DOHH2 (cell line): ENCODE data around the gene NEGR1.

ENCODE experiments used
- H3F3A ChIP-seq: fragments of 200-600 bp; sonication (generic), shearing (Covaris generic); 2 replicates; pipeline ENCODE4 v1.6.0; 2016; ENCODE audit warnings: antibody characterized with exemption, mild to moderate bottlenecking; ENCODE audit not compliant: control insufficient read depth, insufficient read depth
- H3K27ac ChIP-seq: fragments of 200-600 bp; sonication (generic); 2 replicates; pipeline ENCODE4 v1.5.1; 2014; ENCODE audit warnings: low read depth, mild to moderate bottlenecking, low read length, moderate library complexity
- H3K27me3 ChIP-seq: fragments of 200-600 bp; sonication (generic); 2 replicates; pipeline ENCODE4 v1.6.1; 2014; ENCODE audit warnings: mild to moderate bottlenecking, low read length, mixed read lengths; ENCODE audit not compliant: control insufficient read depth
- H3K36me3 ChIP-seq: fragments of 200-600 bp; sonication (generic); 2 replicates; pipeline ENCODE4 v1.6.1; 2014; ENCODE audit warnings: mild to moderate bottlenecking, low read length, moderate library complexity, mixed read lengths; ENCODE audit not compliant: control insufficient read depth
- H3K4me1 ChIP-seq: fragments of 200-600 bp; sonication (generic); 2 replicates; pipeline ENCODE4 v1.6.1; 2014; ENCODE audit warnings: mild to moderate bottlenecking, low read length, mixed read lengths; ENCODE audit not compliant: control insufficient read depth
- H3K4me2 ChIP-seq: fragments of 200-600 bp; sonication (generic); 2 replicates; pipeline ENCODE4 v1.6.0; 2014; ENCODE audit warnings: mild to moderate bottlenecking, low read length, moderate library complexity
- H3K4me3 ChIP-seq: fragments of 200-600 bp; sonication (generic); 2 replicates; pipeline ENCODE4 v1.5.1; 2014; ENCODE audit warnings: mild to moderate bottlenecking, low read length, mixed read lengths
- H3K79me2 ChIP-seq: fragments of 200-600 bp; sonication (generic); 2 replicates; pipeline ENCODE4 v1.6.1; 2014; ENCODE audit warnings: mild to moderate bottlenecking, low read length, mixed read lengths; ENCODE audit not compliant: control insufficient read depth
- H3K9me2 ChIP-seq: fragments of 200-600 bp; sonication (generic); replicated peaks from 2 replicates; pipeline ENCODE4 v1.6.1; 2014; ENCODE audit warnings: mild to moderate bottlenecking, low read length, mixed read lengths; ENCODE audit not compliant: control insufficient read depth
- H3K9me3 ChIP-seq: fragments of 200-600 bp; sonication (generic); 2 replicates; pipeline ENCODE4 v1.6.1; 2014; ENCODE audit warnings: antibody characterized with exemption, low read length, mixed read lengths; ENCODE audit not compliant: control insufficient read depth, insufficient read depth
- H4K20me1 ChIP-seq: fragments of 200-600 bp; sonication (generic); 2 replicates; pipeline ENCODE4 v1.6.0; 2014; ENCODE audit warnings: low read depth, mild to moderate bottlenecking, antibody characterized with exemption, low read length, moderate library complexity; ENCODE audit not compliant: control insufficient read depth, insufficient read depth
- EZH2phosphoT487 ChIP-seq: fragments of 200-600 bp; sonication (generic); IDR thresholded peaks from 2 replicates; pipeline ENCODE4 v1.6.1; 2017; ENCODE audit warnings: borderline replicate concordance, mild to moderate bottlenecking, antibody characterized with exemption, low read length, moderate library complexity, mixed read lengths
- TF ChIP-seq, protein P1 (sequence below): fragments of 200-600 bp; sonication (generic); IDR thresholded peaks from one replicate; pipeline ENCODE4 v1.5.1; 2014; ENCODE audit warnings: antibody characterized with exemption, mild to moderate bottlenecking, low read depth, low read length; ENCODE audit not compliant: poor library complexity, severe bottlenecking

The NEGR1 gene

GRCh38 chr1:71427066-71427465 lies 855.3 kb downstream of the NEGR1 start:
- Histone ChIP-seq H3K27me3 (no peaks in the 10 kb centered on the region), H3K27ac (no peak overlapping the region), H4K20me1 (no peaks in the 10 kb centered on the region), H3F3A (no peaks in the 10 kb centered on the region), H3K9me3 (no peaks in the 10 kb centered on the region), H3K4me2 (no peak overlapping the region), H3K4me1 (no peaks in the 10 kb centered on the region), H3K4me3 (no peak overlapping the region), H3K9me2 (no peaks in the 10 kb centered on the region), H3K79me2 (no peaks in the 10 kb centered on the region), H3K36me3 (no peaks in the 10 kb centered on the region)
- no peak for TF ChIP-seq EZH2phosphoT487
- TF ChIP-seq, protein P1, sequence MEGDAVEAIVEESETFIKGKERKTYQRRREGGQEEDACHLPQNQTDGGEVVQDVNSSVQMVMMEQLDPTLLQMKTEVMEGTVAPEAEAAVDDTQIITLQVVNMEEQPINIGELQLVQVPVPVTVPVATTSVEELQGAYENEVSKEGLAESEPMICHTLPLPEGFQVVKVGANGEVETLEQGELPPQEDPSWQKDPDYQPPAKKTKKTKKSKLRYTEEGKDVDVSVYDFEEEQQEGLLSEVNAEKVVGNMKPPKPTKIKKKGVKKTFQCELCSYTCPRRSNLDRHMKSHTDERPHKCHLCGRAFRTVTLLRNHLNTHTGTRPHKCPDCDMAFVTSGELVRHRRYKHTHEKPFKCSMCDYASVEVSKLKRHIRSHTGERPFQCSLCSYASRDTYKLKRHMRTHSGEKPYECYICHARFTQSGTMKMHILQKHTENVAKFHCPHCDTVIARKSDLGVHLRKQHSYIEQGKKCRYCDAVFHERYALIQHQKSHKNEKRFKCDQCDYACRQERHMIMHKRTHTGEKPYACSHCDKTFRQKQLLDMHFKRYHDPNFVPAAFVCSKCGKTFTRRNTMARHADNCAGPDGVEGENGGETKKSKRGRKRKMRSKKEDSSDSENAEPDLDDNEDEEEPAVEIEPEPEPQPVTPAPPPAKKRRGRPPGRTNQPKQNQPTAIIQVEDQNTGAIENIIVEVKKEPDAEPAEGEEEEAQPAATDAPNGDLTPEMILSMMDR: no peak

GRCh38 chr1:71424536-71424935 lies 857.8 kb downstream of the NEGR1 start:
- Histone ChIP-seq H3K4me1 (no peaks in the 10 kb centered on the region), H3K4me3 (no peak overlapping the region), H3K79me2 (no peaks in the 10 kb centered on the region), H4K20me1 (no peaks in the 10 kb centered on the region), H3K4me2 (no peak overlapping the region), H3K27me3 (no peaks in the 10 kb centered on the region), H3K36me3 (no peaks in the 10 kb centered on the region), H3K9me3 (no peaks in the 10 kb centered on the region), H3K9me2 (no peaks in the 10 kb centered on the region), H3F3A (no peaks in the 10 kb centered on the region), H3K27ac (no peak overlapping the region)
- TF ChIP-seq, protein P1: no peak
- TF ChIP-seq EZH2phosphoT487: no peak

- Histone ChIP-seq H3K9me3 (no peaks in the 10 kb centered on the region), H3K27ac (no peak overlapping the region), H3K27me3 (no peaks in the 10 kb centered on the region), H3K9me2 (no peaks in the 10 kb centered on the region), H4K20me1 (no peaks in the 10 kb centered on the region), H3F3A (no peaks in the 10 kb centered on the region), H3K4me2 (no peak overlapping the region), H3K4me1 (no peaks in the 10 kb centered on the region), H3K36me3 (no peaks in the 10 kb centered on the region), H3K79me2 (no peaks in the 10 kb centered on the region), H3K4me3 (no peak overlapping the region)
- TF ChIP-seq, protein P1: no peak
- no peak for TF ChIP-seq EZH2phosphoT487
Measured at GRCh38 chr1:71422221-71422620, 860.1 kb downstream of the NEGR1 start.

DNA sequence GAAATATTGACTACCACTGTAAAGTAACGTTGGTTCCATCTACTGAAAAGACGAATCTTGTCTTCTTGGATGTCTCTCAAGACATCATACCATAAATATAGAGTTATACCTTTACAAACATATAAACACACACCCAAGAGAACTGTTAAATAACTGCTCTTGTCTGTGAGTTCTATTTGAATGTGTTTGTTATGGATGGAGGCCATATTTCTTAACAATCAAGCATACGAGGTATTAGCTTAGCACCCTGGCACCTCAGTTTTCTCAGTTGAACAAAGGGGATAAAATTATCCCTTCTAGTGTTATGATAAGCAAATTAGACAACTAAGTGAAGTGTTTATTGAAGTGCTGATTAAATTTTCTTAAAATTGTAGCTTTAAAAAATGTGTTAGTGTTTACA lies 864.9 kb downstream of the NEGR1 start:
- no peaks in the 10 kb centered on the region for H3K9me3 ChIP-seq
- no peaks in the 10 kb centered on the region for H3K79me2 ChIP-seq
- no peaks in the 10 kb centered on the region for H3K27me3 ChIP-seq
- no peak overlapping the region for H3K27ac ChIP-seq
- no peaks in the 10 kb centered on the region for H3K36me3 ChIP-seq
- no peaks in the 10 kb centered on the region for H3K4me1 ChIP-seq
- H3K4me3 ChIP-seq: no peak overlapping the region
- H3K9me2 ChIP-seq: peaks cover 2% of the 10 kb centered on the region; the same call in 1 of the 2 replicates
- no peaks in the 10 kb centered on the region for H4K20me1 ChIP-seq
- no peak overlapping the region for H3K4me2 ChIP-seq
- TF ChIP-seq EZH2phosphoT487: no peak
- TF ChIP-seq, protein P1: no peak
- no peaks in the 10 kb centered on the region for H3F3A ChIP-seq
